Liver (tissue), 9 donors: ENCODE measurements around the gene KIF26A. TPM values are rescaled to one million over a fixed set of nuclear protein-coding genes. Genes with fewer than 3 reads are reported as not detected.

ENCODE experiments used
- DNase-seq: peaks from one replicate; pipeline ENCODE4 v3.0.0-alpha.2; 2017; ENCODE audit warnings: low spot score
- H3K27ac ChIP-seq, 2 donors: one replicate each; pipeline ENCODE4 v1.7.0; 2013; ENCODE audit warnings: inconsistent platforms in 2 of 2, low read length in 2 of 2, control low read depth in 1 of 2, low read depth in 1 of 2, mild to moderate bottlenecking in 1 of 2
- H3K27me3 ChIP-seq, 4 donors: one replicate each; pipeline versions ENCODE4 v1.6.1 to v1.7.0; 2013; ENCODE audit warnings: low read length in 3 of 4, inconsistent platforms in 1 of 4, mild to moderate bottlenecking in 1 of 4, moderate library complexity in 1 of 4; ENCODE audit not compliant: control insufficient read depth in 4 of 4, insufficient read depth in 4 of 4
- H3K36me3 ChIP-seq, 4 donors: one replicate each; pipeline versions ENCODE4 v1.6.1 to v1.7.0; 2013; ENCODE audit warnings: low read length in 3 of 4, mild to moderate bottlenecking in 3 of 4, low read depth in 1 of 4, moderate library complexity in 1 of 4; ENCODE audit not compliant: control insufficient read depth in 4 of 4, insufficient read depth in 3 of 4
- H3K4me1 ChIP-seq, 4 donors: one replicate each; pipeline versions ENCODE4 v1.6.1 to v1.7.0; 2013; ENCODE audit warnings: low read length in 3 of 4, mild to moderate bottlenecking in 3 of 4, moderate library complexity in 1 of 4; ENCODE audit not compliant: control insufficient read depth in 4 of 4, insufficient read depth in 4 of 4
- H3K4me3 ChIP-seq, 3 donors: one replicate each; pipeline versions ENCODE4 v1.6.1 to v1.7.0; 2013; ENCODE audit warnings: low read length in 3 of 3, control low read depth in 1 of 3, low read depth in 1 of 3, mild to moderate bottlenecking in 1 of 3
- H3K9ac ChIP-seq, 2 donors: one replicate each; pipeline ENCODE4 v1.7.0; 2013; ENCODE audit warnings: low read length in 2 of 2, mild to moderate bottlenecking in 2 of 2, moderate library complexity in 2 of 2, control low read depth in 1 of 2, low read depth in 1 of 2
- H3K9me3 ChIP-seq, 4 donors: one replicate each; pipeline versions ENCODE4 v1.6.1 to v1.7.0; 2013; ENCODE audit warnings: low read length in 3 of 4; ENCODE audit not compliant: control insufficient read depth in 4 of 4
- HNF4A ChIP-seq, 2 donors: conservative IDR thresholded peaks; 2 replicates each; pipeline ENCODE4 v1.6.1; 2016; ENCODE audit warnings: antibody characterized with exemption in 2 of 2, mild to moderate bottlenecking in 2 of 2
- HNF4G ChIP-seq: IDR thresholded peaks from 2 replicates; pipeline ENCODE4 v1.6.1; 2016; ENCODE audit warnings: antibody characterized with exemption
- JUND ChIP-seq, 2 donors: IDR thresholded peaks; 2 replicates each; pipeline ENCODE4 v1.6.1; 2016; ENCODE audit warnings: antibody characterized with exemption in 2 of 2
- RAD21 ChIP-seq, 2 donors: IDR thresholded peaks; 2 replicates each; pipeline ENCODE4 v1.6.1; 2016; ENCODE audit warnings: antibody characterized with exemption in 2 of 2, mild to moderate bottlenecking in 2 of 2
- RXRA ChIP-seq, 2 donors: IDR thresholded peaks; 2 replicates each; pipeline ENCODE4 v1.6.1; 2017 to 2018; ENCODE audit warnings: antibody characterized with exemption in 2 of 2, mild to moderate bottlenecking in 1 of 2
- SP1 ChIP-seq: IDR thresholded peaks from 2 replicates; pipeline ENCODE4 v1.6.1; 2018; ENCODE audit warnings: antibody characterized with exemption, mild to moderate bottlenecking
- TAF1 ChIP-seq: conservative IDR thresholded peaks from 2 replicates; pipeline ENCODE4 v1.6.1; 2016; ENCODE audit warnings: antibody characterized with exemption, mild to moderate bottlenecking
- YY1 ChIP-seq: IDR thresholded peaks from 2 replicates; pipeline ENCODE4 v1.6.1; 2016; ENCODE audit warnings: antibody characterized with exemption, mild to moderate bottlenecking
- WGBS: extraction: QIAGEN DNeasy Blood & Tissue Kit; methylation state at CpG from one replicate; pipeline ENCODE4 v1.1.7; 2013; 5-methylcytosine and 5-hydroxymethylcytosine counted together
- polyA plus RNA-seq, 2 donors: library from polyadenylated mRNA; stranded (reverse) in 1 of 2; unstranded in 1 of 2; fragments of 200-250 nt in 1 of 2; fragments of >200 nt in 1 of 2; fragmentation: Nextera tagmentation in 1 of 2; extraction: Ambion mirVana in 1 of 2; gene quantifications; one replicate each; pipeline versions ENCODE4 v1.2.1 to v1.2.3, GENCODE V29; 2013 to 2015
- total RNA-seq, 2 donors: library from RNA; depleted of rRNA; stranded (reverse); fragments of >200 nt; gene quantifications; one replicate each; pipeline ENCODE4 v1.2.3, GENCODE V29; 2014
- TF ChIP-seq, protein P1 (sequence below): fragments of 150-350 bp; IDR thresholded peaks from 2 replicates; pipeline ENCODE4 v1.5.1; 2017; ENCODE audit warnings: improper control_type of control experiment, low read depth, low read length; ENCODE audit not compliant: missing input control
- TF ChIP-seq, protein P2 (sequence below): IDR thresholded peaks from 2 replicates; pipeline ENCODE4 v1.6.1; 2016; ENCODE audit warnings: antibody characterized with exemption
- TF ChIP-seq, protein P3 (sequence below): IDR thresholded peaks from 2 replicates; pipeline ENCODE4 v1.6.1; 2016; ENCODE audit warnings: antibody characterized with exemption
- donor health status: healthy.
- donor health status: healthy.
- donor health status: healthy.
- donor health status: healthy.
- donor health status: healthy.

The KIF26A gene
- total and polyA plus RNA-seq, 4 donors: 0.07 to 10.2 (median 1.3) TPM

DNA sequence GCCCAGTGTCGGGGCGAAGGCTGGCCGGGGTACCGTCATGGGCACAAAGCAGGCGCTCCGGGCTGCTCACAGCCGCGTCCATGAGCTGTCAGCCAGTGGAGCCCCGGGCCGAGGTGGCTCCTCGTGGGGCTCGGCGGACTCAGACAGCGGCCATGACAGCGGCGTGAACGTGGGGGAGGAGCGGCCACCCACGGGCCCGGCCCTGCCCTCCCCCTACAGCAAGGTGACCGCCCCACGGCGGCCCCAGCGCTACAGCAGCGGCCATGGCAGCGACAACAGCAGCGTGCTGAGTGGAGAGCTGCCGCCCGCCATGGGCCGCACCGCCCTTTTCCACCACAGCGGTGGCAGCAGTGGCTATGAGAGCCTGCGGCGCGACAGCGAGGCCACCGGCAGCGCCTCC is 39.0 kb downstream of the KIF26A start (continued):
- no peak for TF ChIP-seq JUND (IDR thresholded peaks at IDR 0.05)
- TF ChIP-seq, protein P1, sequence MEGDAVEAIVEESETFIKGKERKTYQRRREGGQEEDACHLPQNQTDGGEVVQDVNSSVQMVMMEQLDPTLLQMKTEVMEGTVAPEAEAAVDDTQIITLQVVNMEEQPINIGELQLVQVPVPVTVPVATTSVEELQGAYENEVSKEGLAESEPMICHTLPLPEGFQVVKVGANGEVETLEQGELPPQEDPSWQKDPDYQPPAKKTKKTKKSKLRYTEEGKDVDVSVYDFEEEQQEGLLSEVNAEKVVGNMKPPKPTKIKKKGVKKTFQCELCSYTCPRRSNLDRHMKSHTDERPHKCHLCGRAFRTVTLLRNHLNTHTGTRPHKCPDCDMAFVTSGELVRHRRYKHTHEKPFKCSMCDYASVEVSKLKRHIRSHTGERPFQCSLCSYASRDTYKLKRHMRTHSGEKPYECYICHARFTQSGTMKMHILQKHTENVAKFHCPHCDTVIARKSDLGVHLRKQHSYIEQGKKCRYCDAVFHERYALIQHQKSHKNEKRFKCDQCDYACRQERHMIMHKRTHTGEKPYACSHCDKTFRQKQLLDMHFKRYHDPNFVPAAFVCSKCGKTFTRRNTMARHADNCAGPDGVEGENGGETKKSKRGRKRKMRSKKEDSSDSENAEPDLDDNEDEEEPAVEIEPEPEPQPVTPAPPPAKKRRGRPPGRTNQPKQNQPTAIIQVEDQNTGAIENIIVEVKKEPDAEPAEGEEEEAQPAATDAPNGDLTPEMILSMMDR: no peak
- no peak for TF ChIP-seq TAF1
- no peak for TF ChIP-seq HNF4G
- no peak for TF ChIP-seq SP1
- TF ChIP-seq, protein P2, sequence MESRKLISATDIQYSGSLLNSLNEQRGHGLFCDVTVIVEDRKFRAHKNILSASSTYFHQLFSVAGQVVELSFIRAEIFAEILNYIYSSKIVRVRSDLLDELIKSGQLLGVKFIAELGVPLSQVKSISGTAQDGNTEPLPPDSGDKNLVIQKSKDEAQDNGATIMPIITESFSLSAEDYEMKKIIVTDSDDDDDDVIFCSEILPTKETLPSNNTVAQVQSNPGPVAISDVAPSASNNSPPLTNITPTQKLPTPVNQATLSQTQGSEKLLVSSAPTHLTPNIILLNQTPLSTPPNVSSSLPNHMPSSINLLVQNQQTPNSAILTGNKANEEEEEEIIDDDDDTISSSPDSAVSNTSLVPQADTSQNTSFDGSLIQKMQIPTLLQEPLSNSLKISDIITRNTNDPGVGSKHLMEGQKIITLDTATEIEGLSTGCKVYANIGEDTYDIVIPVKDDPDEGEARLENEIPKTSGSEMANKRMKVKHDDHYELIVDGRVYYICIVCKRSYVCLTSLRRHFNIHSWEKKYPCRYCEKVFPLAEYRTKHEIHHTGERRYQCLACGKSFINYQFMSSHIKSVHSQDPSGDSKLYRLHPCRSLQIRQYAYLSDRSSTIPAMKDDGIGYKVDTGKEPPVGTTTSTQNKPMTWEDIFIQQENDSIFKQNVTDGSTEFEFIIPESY: no peak

DNA sequence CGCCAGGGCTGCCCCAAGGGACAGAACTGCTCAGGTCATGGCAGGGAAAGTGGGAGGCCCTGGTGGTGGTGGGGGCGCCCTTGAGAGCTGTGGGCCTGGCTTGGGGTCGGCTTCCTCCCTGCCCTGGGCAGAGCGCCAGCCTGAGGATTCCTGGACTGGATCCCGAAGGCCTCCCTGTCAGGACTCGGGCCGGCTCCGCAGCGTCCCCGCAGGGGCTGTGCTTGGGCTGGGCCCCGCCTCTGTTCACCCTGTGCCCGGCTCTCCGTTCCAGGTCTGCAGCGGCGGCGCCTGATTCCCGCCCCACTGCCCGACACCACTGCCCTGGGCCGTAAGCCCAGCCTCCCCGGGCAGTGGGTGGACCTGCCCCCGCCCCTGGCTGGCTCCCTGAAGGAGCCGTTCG is 39.9 kb downstream of the KIF26A start:
- DNase-seq: no peak
- Histone ChIP-seq H3K4me3 (no peak overlapping the region), H3K27me3 (no peaks in the 10 kb centered on the region), H3K9me3 (no peaks in the 10 kb centered on the region), H3K36me3 (no peaks in the 10 kb centered on the region), H3K4me1 (no peaks in the 10 kb centered on the region), H3K27ac (no peak overlapping the region), H3K9ac (no peak overlapping the region)
- TF ChIP-seq, protein P2: no peak
- TF ChIP-seq YY1 (no peak), RAD21 (IDR thresholded peaks at IDR 0.05) (no peak), HNF4A (conservative IDR thresholded peaks at IDR 0.05) (no peak), JUND (IDR thresholded peaks at IDR 0.05) (no peak), HNF4G (no peak)
- WGBS: 80% methylated on average over 23 of the region's 23 CpGs

DNA sequence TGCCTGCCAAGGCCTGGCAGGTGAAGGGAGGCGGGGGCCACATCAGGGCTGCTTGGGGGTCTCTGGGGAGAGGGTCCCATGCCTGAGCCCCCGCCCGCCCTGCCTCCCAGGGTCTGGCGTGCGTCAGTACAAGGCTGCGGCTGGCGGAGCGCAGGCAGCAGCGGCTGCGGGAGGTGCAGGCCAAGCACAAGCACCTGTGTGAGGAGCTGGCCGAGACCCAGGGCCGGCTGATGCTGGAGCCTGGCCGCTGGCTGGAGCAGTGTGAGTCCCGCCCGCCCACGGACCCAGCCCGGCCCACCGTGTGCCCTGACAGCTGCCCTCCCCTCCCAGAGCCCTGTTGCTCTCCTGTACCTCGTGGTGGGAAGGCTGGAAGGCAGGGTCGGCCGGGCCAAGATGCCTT is 40.7 kb downstream of the KIF26A start:
- Histone ChIP-seq H3K4me3 (no peak overlapping the region), H3K27ac (no peak overlapping the region), H3K4me1 (no peaks in the 10 kb centered on the region), H3K36me3 (no peaks in the 10 kb centered on the region), H3K27me3 (no peaks in the 10 kb centered on the region), H3K9me3 (no peaks in the 10 kb centered on the region), H3K9ac (no peak overlapping the region)
- no peak for DNase-seq
- 90% methylated on average over 21 of the region's 21 CpGs for WGBS
- TF ChIP-seq SP1 (no peak), TAF1 (no peak), HNF4A (conservative IDR thresholded peaks at IDR 0.05) (no peak), RAD21 (IDR thresholded peaks at IDR 0.05) (no peak), YY1 (no peak), RXRA (IDR thresholded peaks at IDR 0.05) (no peak)
- TF ChIP-seq, protein P3, sequence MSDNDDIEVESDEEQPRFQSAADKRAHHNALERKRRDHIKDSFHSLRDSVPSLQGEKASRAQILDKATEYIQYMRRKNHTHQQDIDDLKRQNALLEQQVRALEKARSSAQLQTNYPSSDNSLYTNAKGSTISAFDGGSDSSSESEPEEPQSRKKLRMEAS: no peak
- TF ChIP-seq, protein P1: no peak
